ENCODE measurements around the gene STOML2.

GRCh38 chr9:35076848-35077247 lies 26.1 kb downstream of the STOML2 start:
- no peak for TF ChIP-seq CTCF (IDR thresholded peaks at IDR 0.05)
- TF ChIP-seq EZH2 (IDR thresholded peaks at IDR 0.05; ENCODE audit: borderline replicate concordance, insufficient read depth, low read depth, low read length, poor library complexity, severe bottlenecking), result no peak
